NT2/D1 (cell line): ENCODE results near the gene KCNN3.
"Not testable (repeated sequence)": the region's sequence is repeated elsewhere in the genome, so short reads cannot be mapped to it uniquely, and the experiment has no call there.

Experiments used
- DNase-seq: peaks from one replicate; pipeline ENCODE4 v3.0.0-alpha.2; 2011; ENCODE audit warnings: low read depth, low spot score
- H3K27me3 ChIP-seq: 2 replicates; pipeline ENCODE4 v1.6.0; 2011; ENCODE audit warnings: mild to moderate bottlenecking; ENCODE audit not compliant: insufficient read length, insufficient read depth
- H3K36me3 ChIP-seq: 2 replicates; pipeline ENCODE4 v1.6.1; 2011; ENCODE audit warnings: mild to moderate bottlenecking, low read length, mixed read lengths; ENCODE audit not compliant: insufficient read depth, insufficient read length
- H3K4me1 ChIP-seq: 2 replicates; pipeline ENCODE4 v1.5.1; 2011; ENCODE audit not compliant: insufficient read depth, insufficient read length
- H3K4me3 ChIP-seq: 2 replicates; pipeline ENCODE4 v1.5.1; 2011; ENCODE audit warnings: low read depth; ENCODE audit not compliant: insufficient read length
- H3K9ac ChIP-seq: 2 replicates; pipeline ENCODE4 v1.6.0; 2011; ENCODE audit warnings: low read depth; ENCODE audit not compliant: insufficient read length
- H3K9me3 ChIP-seq: 2 replicates; pipeline ENCODE4 v1.5.1; 2011; ENCODE audit warnings: mild to moderate bottlenecking, low read length; ENCODE audit not compliant: insufficient read depth
- SUZ12 ChIP-seq: IDR thresholded peaks from 2 replicates; pipeline ENCODE4 v1.6.1; 2011; ENCODE audit not compliant: insufficient read length, insufficient read depth; ENCODE audit errors: extremely low read depth
- YY1 ChIP-seq: IDR thresholded peaks from 2 replicates; pipeline ENCODE4 v1.6.1; 2011; ENCODE audit not compliant: insufficient read length, insufficient read depth
- ZNF274 ChIP-seq: IDR thresholded peaks from 2 replicates; pipeline ENCODE4 v1.6.1; 2011; ENCODE audit warnings: mild to moderate bottlenecking, low read depth, low read length

KCNN3 gene

GRCh38 chr1:154694995-154695394, 175.1 kb downstream of the KCNN3 start:
- DNase-seq = no peak
- Histone ChIP-seq H3K27me3 (no peaks in the 10 kb centered on the region), H3K9me3 (no peaks in the 10 kb centered on the region), H3K9ac (no peak overlapping the region), H3K4me1 (no peaks in the 10 kb centered on the region), H3K36me3 (no peaks in the 10 kb centered on the region), H3K4me3 (no peak overlapping the region)
- TF ChIP-seq SUZ12 = no peak
- TF ChIP-seq YY1 = no peak
- TF ChIP-seq ZNF274 = no peak

- TF ChIP-seq YY1 (no peak), ZNF274 (no peak), SUZ12 (no peak)
- Histone ChIP-seq H3K9ac (no peak overlapping the region), H3K9me3 (no peaks in the 10 kb centered on the region), H3K4me3 (no peak overlapping the region), H3K36me3 (no peaks in the 10 kb centered on the region), H3K27me3 (no peaks in the 10 kb centered on the region), H3K4me1 (no peaks in the 10 kb centered on the region)
- DNase-seq = no peak
These were observed 181.0 kb downstream of the KCNN3 start for GRCh38 chr1:154689083-154689482.

GRCh38 chr1:154686507-154686906, 183.6 kb downstream of the KCNN3 start:
- Histone ChIP-seq H3K36me3 (no peaks in the 10 kb centered on the region), H3K4me3 (no peak overlapping the region), H3K4me1 (peaks cover 2% of the 10 kb centered on the region), H3K9ac (no peak overlapping the region), H3K27me3 (no peaks in the 10 kb centered on the region), H3K9me3 (no peaks in the 10 kb centered on the region)
- no peak for DNase-seq
- no peak for TF ChIP-seq SUZ12
- no peak for TF ChIP-seq YY1
- no peak for TF ChIP-seq ZNF274

GRCh38 chr1:154683820-154684219, 186.3 kb downstream of the KCNN3 start:
- Histone ChIP-seq H3K36me3 (no peaks in the 10 kb centered on the region), H3K27me3 (no peaks in the 10 kb centered on the region), H3K4me3 (no peak overlapping the region), H3K4me1 (peaks cover 2% of the 10 kb centered on the region), H3K9ac (no peak overlapping the region), H3K9me3 (peaks cover 15% of the 10 kb centered on the region)
- no peak for DNase-seq
- TF ChIP-seq ZNF274 = no peak
- TF ChIP-seq YY1 = no peak
- no peak for TF ChIP-seq SUZ12

GRCh38 chr1:154682254-154682653, 187.8 kb downstream of the KCNN3 start:
- H3K27me3 ChIP-seq = no peaks in the 10 kb centered on the region
- H3K4me3 ChIP-seq = no peak overlapping the region
- DNase-seq = no peak
- H3K9ac ChIP-seq = no peak overlapping the region
- H3K36me3 ChIP-seq = no peaks in the 10 kb centered on the region
- TF ChIP-seq SUZ12 (no peak), YY1 (no peak), ZNF274 (no peak)
- H3K4me1 ChIP-seq = peaks cover 2% of the 10 kb centered on the region
- H3K9me3 ChIP-seq = peaks cover 20% of the 10 kb centered on the region

GRCh38 chr1:154677844-154678243, 192.2 kb downstream of the KCNN3 start:
- not testable (repeated sequence) for H3K9ac ChIP-seq, H3K36me3 ChIP-seq, DNase-seq, H3K4me1 ChIP-seq, H3K27me3 ChIP-seq, H3K4me3 ChIP-seq
- peaks cover 20% of the 10 kb centered on the region for H3K9me3 ChIP-seq

- H3K4me3 ChIP-seq, H3K9ac ChIP-seq, H3K4me1 ChIP-seq, DNase-seq, H3K27me3 ChIP-seq, H3K36me3 ChIP-seq: not testable (repeated sequence)
- H3K9me3 ChIP-seq = peaks cover 20% of the 10 kb centered on the region
These were observed 193.2 kb downstream of the KCNN3 start for GRCh38 chr1:154676847-154677246.

- H3K4me3 ChIP-seq, H3K27me3 ChIP-seq, DNase-seq, H3K4me1 ChIP-seq, H3K36me3 ChIP-seq, H3K9ac ChIP-seq: not testable (repeated sequence)
- peaks cover 11% of the 10 kb centered on the region; the same call in 1 of the 2 replicates for H3K9me3 ChIP-seq
These were observed 195.6 kb downstream of the KCNN3 start for GRCh38 chr1:154674456-154674855.

GRCh38 chr1:154672245-154672644, 197.8 kb downstream of the KCNN3 start:
- not testable (repeated sequence) for H3K4me3 ChIP-seq, H3K9ac ChIP-seq, DNase-seq, H3K27me3 ChIP-seq, H3K9me3 ChIP-seq, H3K36me3 ChIP-seq, H3K4me1 ChIP-seq

- H3K9me3 ChIP-seq, H3K36me3 ChIP-seq, DNase-seq, H3K9ac ChIP-seq, H3K4me1 ChIP-seq, H3K27me3 ChIP-seq, H3K4me3 ChIP-seq: not testable (repeated sequence)
These were observed 198.7 kb downstream of the KCNN3 start for GRCh38 chr1:154671412-154671811.

GRCh38 chr1:154670310-154671270, 199.5 kb downstream of the KCNN3 start:
- H3K9me3 ChIP-seq, H3K9ac ChIP-seq, H3K27me3 ChIP-seq, H3K4me1 ChIP-seq, DNase-seq, H3K4me3 ChIP-seq, H3K36me3 ChIP-seq: not testable (repeated sequence)
